Stimulated activated CD8-positive, alpha-beta memory T cell treated with anti-CD3 and anti-CD28 coated beads, Interleukin-2, amount 100 ng/mL, for 48 hours (primary cell): ENCODE measurements around the gene AHNAK2.

Source experiments
- DNase-seq, 2 donors: peaks; one replicate each; pipeline ENCODE4 v3.0.0-alpha.2; 2020; ENCODE audit warnings: low read depth in 2 of 2

AHNAK2 gene

GRCh38 chr14:104986487-104987164, 8.5 kb upstream of the AHNAK2 start:
- DNase-seq: no peak

- DNase-seq: peak; percentile 81 to 89
Observed at GRCh38 chr14:104985675-104986486, 7.7 kb upstream of the AHNAK2 start, which contains the start of gene CLBA1. CLBA1 (plus strand) TSS chr14:104985788; CDS start chr14:104986432, 644 bp downstream.

GRCh38 chr14:104984056-104984894, 6.1 kb upstream of the AHNAK2 start:
- no peak for DNase-seq

GRCh38 chr14:104983231-104983721, 5.1 kb upstream of the AHNAK2 start:
- no peak for DNase-seq

- no peak for DNase-seq
Observed at GRCh38 chr14:104982548-104983230, 4.5 kb upstream of the AHNAK2 start.

GRCh38 chr14:104981699-104982541, 3.7 kb upstream of the AHNAK2 start:
- no peak for DNase-seq

- DNase-seq: no peak
Observed at GRCh38 chr14:104980611-104981531, 2.7 kb upstream of the AHNAK2 start.

GRCh38 chr14:104979758-104980610, 1.8 kb upstream of the AHNAK2 start:
- no peak for DNase-seq

GRCh38 chr14:104978746-104979691, 845 bp upstream of the AHNAK2 start:
- no peak for DNase-seq

- DNase-seq: no peak
Observed at GRCh38 chr14:104977008-104977680, 1.0 kb downstream of the AHNAK2 start.

- DNase-seq: peak; percentile 80 to 83
Observed at GRCh38 chr14:104976198-104977007, 1.8 kb downstream of the AHNAK2 start.

GRCh38 chr14:104975481-104976197, 2.5 kb downstream of the AHNAK2 start:
- no peak for DNase-seq

- no peak for DNase-seq
Observed at GRCh38 chr14:104974665-104975390, 3.3 kb downstream of the AHNAK2 start.

- no peak for DNase-seq
Observed at GRCh38 chr14:104974146-104974541, 4.0 kb downstream of the AHNAK2 start.
